HG03378 (cell line): ENCODE results near the gene PSMB10.

Experiments
- ATAC-seq: cut with Tn5 transposase; IDR thresholded peaks from one replicate; pipeline ENCODE4 v1.9.1; 2021; ENCODE audit warnings: mild to moderate bottlenecking, moderate library complexity; ENCODE audit not compliant: unreplicated experiment

The PSMB10 gene

DNA sequence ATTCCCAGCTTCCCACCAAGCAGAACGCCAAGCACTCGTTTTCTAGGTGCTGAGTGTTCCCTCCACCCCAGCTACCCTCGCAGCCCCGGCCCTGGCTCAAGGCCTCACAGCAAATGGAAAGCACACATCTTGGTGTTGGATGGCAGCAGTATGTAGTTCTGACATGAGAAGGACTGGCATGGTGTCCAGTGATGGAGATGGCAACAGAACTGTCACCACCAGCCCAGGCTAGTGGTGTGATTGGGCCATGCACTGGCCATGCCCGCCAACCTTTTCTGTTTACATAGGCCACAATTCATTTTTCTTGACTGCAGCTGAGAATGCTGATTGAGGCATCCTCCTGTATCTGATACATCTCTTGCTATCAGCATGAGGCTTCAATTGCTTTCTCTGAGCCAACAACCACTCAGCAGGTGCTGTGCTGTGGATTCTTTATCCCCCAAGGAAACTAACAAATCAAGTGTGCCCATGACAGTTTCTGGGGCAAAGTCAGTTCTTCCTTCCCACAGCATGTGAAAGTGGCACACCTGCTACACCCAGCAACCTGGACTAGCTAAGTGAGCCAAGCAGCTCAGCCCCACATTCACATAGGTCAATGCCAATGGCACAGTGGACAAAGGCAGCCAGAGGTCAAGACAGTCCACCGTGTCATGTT is 28.0 kb upstream of the PSMB10 start:
- ATAC-seq = no peak

DNA sequence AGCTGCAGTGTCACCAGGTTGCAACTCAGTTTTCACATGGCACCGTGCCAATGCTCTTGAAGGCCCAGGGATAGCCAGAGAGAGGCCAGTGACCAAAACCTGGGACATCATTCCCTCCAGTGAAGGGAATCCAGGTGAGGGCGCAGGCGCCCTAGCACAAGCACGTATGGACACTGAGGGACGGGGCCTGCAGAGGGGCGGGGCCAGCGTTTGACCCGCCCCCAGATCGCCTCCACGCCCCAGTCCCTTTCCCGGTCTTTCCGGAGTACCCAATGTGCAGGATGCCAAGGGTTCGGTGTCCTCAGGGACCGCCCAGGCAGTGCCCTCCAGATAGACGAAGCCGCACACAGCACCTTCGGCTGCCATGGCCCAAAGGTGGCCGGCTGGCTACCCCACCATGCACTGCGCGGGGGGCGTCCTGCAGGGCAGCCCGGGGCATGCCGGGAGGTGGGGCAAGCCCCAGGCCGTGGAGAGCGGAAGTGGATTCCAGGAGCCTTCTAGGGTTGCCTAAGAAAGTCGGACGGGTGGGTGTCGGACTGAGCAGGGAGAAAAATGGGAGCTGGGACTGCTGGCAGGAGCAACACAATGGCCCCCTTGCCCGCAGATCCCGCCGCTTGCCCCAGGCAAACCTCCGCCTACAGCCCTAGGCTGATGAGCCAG is 27.1 kb upstream of the PSMB10 start:
- ATAC-seq = no peak

DNA sequence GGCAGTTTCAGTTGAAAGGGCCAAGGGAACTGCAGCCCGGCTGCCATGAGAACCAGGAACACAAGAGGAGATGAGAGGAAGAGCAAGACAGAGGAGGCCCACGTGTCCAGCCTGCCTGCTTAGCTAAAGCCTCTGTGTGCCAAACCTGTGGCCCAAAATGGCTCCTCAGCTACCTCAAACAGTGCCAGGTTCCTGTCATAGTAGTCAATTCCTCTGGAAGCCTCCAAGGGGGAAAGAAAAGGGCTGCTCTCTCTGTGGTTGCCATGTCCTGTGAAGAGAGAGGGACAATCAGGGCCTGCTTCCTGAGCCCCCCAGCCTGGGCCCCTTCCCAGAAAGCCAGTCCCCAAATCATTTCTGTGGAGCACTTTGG is 26.6 kb upstream of the PSMB10 start:
- no peak for ATAC-seq

DNA sequence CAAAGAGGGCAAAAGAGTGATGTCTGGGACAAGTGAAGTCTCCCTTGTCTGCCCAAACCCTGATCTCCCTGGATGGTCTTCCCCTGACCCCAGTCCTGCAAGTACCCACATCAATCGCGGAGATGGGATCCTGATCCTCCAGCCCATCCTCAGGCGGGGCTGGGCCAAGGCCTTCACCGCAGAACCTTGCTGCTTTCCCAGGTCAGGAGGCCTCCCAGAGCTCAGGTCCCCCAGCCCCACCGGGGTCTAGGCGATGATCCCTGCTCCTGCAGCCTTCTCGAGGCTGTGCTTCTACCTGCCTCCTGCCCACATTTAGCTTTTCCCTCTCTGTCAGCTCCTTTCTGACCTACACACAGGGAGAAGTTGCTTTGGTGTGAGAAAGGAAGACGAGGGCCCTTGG is 25.5 kb upstream of the PSMB10 start:
- ATAC-seq = no peak

DNA sequence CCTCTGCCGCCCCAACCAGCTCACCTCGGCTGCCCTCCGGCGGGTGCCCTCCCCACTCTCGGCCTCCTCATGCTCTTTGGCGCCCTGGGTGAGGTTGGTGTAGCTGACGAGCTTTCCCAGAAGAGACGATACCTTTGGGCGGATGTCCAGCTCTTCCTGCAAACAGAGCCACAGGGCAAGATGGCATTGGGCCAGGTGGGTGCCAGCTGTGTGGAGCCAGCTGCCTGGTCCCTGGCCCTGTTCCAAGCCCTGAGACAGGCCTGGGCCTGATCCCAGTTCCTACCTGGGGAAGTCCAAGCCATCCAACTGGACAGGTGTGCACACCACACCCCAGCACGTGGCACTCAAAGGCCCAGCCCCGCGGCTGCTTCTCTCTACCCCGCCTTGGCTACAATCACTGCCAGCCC is 24.9 kb upstream of the PSMB10 start:
- ATAC-seq = no peak

DNA sequence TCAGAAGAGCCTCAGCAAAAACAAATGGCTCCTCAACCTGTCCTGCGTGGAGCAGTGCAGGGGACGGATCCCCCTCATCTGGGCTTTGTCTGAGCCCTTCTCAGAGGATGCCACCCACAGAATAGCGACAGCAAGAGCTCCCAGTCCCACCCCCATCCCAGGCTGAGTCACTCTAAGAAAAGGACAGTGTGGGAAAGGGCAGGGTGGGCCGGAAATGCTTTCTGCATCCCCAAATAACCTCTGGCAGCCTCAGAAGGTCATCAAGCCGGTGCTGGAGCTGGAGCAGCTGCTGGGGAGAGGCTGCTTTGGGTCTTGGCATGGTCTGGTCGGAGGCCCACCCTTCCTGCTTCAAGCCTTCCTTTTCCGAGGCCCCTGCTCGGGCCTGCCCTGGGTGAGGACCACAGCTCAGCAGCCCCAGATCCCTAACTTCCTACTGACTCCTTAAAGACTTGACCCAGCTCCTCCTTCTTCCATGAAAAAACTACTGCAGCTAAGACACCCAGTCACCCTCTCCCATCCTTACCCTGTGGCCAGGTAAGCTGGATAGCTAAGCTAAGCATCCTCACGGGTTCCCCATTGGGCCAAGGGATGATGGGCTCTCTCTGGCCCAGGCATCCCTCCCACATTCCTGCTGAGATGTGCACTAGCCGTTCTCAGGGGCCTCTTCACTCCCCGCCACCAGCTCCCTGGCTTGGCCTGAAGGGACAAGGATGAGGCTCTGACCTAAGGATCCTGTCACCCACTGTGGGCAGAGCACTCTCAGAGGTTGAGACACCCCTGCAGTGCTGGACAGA is 23.1 kb upstream of the PSMB10 start:
- ATAC-seq = no peak

DNA sequence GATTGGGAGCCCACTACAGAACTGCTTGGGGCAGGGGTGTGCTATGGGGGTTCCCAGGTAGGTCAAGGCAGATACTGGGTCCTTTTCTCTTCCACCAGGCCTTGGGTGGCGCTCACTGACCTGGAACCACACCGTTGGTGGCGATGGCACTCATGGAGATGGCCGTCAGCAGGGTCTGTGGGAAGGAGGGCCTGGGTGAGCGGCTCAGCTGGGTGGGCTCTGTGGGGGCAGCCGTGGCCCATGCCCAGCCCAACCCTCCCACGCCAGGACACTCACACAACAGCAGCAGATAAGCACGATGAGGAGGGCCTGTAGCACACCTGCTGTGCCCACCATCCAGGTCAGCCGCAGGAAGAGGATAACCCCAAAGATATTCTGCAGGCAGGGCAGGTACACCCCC is 21.0 kb upstream of the PSMB10 start:
- no peak for ATAC-seq

DNA sequence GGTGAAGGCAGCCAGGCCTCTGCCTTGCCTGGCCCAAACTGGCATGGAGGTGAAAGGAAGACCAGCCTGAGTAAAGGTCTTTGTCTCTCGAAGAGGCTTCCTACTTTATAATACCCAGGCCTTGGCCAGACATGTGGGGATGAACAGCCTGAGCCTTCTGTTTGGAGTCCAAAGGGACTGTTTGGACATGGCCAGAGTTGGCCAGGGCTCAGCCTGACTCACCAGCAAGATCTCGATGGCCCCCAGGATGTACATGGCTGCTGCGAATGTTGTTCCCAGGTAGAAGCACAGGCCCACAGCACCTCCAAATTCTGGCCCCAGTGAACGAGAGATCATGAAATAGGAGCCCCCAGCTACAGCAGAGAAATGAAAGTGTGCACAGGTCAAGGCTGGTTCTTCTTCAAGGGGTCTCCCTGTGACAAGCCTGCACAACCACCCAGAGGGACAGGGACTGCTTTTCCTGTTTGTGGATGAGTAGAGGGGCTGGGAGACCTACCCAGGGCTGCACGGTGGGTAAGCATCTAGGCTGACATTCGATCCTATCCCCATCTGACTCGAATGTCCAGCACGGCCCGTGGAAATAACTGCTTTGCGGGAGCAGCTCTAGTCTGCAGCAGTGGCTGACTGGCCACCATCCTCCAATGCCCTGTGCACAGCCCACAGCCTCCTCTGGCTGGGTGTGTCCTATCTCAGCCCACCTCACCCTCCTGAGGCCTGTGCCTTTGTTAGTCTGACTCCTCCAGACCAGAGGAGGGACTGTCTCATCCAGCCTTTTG is 18.0 kb upstream of the PSMB10 start:
- ATAC-seq = no peak

DNA sequence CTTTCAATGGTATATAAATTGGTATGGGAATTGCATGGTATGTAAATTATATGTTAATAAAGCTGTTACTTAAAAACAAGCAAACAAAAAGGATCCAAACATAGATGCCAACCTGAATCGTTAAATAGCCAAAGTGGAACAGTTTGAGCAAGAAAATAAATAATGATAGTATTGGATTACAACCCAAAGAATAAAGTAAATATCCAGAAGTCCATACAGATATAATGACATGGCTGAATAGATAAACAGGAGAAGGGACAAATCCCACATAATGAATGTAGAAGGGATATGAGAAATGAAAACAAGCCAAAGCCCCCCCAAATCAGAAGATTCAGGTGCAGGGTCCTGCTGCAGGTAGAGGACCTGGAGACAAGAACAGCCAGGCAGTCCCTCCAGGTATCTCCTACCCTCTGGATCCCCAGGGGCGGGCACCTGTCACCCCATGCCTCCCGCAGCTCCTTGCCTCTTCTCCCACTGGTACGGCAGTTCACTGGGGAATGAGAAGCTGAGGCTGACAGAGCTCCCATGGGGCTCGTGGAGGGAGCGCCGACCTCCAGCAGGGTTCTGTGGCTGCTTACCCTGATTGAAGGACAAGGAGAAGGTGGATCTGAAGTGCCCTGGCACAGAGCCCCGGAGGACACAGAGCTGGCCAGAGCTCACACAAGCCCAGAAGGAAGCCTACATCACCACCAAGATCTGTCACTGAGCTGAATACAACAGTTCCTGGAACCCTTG is 17.2 kb upstream of the PSMB10 start:
- no peak for ATAC-seq

DNA sequence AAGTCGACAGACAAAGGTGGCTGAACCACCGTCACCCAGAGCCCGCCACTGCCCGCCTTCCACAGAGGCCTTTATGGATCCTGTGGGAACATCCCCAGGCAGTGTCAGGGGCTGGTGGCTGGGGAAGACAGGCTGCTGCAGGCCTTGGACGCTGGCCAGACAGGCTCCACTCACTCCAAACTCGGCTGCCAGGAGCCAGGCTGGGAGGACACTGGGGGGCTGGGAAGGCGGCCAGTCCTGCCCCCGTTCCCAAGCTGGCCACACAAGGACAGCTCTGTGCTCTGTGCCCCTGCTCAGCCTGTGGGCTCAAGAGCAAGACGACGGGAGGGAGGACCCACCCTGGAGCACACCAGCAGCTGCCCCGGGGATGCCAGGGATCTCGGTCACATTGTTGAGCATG is 14.8 kb upstream of the PSMB10 start:
- ATAC-seq = no peak

DNA sequence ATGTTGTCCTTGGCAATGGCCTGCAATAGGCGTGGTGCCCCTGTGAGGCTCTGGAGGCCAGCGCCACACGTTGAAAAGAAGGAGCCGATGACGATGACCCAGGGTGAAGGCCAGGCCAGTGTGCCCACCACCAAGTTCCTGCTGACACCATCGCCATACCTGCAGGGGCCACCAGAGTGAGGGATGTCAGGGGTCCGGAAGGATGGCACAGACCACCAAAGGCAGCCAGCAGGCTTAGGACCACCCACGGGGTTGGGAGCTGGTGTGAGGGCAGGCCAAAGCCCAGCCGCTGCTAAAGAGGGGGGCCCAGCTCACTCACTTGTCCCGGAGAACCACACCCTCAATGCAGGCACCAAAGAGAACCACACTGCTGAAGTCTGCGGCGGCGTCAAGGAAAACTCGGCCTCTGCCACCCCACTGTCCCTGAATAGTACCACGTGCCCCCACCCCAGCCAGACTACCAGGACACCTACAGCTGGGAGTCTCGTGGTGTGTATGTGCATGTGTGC is 13.7 kb upstream of the PSMB10 start:
- no peak for ATAC-seq

DNA sequence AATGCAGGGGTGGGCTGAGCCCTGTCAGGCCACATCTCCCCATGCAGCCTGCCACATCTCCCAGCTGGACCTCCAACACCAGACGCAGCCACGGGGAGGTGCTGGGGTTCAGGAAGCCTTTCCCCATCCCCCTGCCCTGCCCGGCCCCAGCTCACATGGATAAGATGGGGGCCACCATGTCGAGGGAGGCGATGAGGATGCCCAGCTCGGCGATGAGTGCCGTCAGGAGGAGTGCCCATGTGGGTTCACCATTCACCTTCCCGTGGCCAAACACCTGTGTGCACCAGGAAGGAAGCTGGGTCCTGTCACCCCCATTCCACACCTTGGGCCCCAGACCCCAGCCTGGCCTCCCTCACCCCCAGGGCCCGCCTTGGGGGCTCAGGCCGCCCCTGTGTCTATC is 13.0 kb upstream of the PSMB10 start:
- ATAC-seq = no peak

DNA sequence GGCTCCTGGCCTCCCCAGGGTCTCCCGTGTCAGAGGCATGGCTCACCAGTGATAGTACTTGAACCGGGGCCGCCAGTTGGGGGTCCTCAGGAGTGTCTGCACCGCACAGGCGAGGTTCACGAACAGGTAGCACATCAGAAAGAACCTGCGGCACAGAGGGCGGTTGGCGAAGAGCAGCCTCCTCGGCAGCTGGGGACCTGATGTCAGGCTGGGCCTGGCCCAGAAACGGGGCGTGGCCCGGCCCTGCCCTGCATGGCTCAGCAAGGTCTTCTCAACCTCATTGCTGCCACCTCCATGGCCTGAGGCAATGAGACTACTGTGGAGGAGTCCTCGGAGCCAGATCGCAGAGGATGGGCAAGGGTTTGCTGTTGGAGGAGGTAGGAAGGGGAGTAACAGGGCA is 11.4 kb upstream of the PSMB10 start:
- no peak for ATAC-seq

DNA sequence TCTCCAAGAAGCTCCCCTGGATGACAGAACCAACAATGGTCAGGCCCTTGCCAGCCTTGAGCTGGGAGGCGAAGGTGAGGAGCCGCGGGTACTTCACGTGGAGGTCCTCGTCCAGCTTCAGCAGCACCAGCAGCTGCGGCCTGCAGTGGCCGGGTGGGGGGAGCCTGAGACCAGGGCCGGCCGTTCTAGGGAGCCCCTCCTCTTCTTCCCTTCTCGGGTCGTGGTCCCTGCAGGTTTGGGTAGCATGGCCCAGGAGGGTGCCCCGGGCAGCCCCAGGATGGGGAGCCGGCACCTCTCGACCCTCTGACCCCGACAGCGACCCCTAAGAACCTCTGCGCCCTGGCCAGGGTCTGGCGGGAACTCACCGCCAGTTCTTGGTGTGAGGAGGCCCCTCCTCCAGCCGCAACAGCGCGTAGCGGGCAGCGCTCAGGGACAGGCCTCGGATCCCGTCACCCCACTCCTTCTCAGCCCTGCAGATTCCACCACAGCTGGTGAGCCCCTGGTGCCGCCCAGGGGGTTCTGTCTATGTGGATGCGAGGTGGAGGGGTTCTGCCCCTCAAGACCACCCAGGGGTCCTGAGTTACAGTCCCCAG is 10.4 kb upstream of the PSMB10 start:
- no peak for ATAC-seq

DNA sequence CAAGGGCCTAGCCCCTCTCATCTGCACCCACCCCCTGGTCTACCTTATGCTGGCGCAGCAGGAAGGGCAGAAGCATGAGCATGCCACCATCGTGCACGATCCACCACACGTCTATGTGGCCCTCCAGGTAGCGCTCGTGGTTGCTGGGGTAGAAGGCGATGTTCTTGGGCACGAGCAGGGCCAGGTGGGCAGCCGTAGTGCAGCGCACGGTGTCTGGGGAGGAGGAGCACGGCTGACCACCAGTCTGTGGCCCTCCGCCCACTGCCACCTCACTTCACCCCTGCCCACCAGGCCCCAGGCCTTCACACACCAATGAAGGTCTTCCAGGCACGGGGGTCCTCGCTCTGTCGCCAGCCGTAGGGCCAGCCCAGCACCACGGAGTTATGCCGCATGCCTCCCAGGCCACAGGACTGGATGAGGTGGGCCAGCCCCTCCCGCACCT is 9.5 kb upstream of the PSMB10 start:
- ATAC-seq = no peak

DNA sequence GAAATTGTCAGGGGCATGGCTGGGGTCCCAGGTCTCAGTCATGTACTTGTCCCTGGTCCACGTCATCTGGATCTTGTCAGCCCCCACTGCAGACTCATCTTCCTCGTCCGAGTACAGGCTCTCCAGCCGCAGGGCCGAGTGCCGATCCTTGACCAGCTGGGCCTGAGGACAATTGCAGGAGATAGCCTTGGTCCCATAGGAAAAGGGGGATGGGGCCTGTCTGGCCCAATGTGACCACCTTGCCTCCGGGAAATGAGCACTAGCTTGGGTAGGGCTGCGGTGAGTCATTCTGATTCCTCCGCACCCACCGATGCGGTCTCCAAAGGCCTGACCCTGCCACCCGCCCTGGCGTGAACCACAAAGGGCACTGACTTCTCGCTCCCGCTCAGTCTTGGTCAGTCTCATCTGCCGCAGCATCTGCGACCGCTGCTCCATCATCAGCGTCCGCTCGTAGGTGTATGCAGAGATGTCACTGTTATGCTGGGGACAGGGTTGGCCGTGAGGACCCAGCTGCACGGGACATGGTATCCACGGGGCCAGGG is 8.8 kb upstream of the PSMB10 start:
- ATAC-seq = no peak

DNA sequence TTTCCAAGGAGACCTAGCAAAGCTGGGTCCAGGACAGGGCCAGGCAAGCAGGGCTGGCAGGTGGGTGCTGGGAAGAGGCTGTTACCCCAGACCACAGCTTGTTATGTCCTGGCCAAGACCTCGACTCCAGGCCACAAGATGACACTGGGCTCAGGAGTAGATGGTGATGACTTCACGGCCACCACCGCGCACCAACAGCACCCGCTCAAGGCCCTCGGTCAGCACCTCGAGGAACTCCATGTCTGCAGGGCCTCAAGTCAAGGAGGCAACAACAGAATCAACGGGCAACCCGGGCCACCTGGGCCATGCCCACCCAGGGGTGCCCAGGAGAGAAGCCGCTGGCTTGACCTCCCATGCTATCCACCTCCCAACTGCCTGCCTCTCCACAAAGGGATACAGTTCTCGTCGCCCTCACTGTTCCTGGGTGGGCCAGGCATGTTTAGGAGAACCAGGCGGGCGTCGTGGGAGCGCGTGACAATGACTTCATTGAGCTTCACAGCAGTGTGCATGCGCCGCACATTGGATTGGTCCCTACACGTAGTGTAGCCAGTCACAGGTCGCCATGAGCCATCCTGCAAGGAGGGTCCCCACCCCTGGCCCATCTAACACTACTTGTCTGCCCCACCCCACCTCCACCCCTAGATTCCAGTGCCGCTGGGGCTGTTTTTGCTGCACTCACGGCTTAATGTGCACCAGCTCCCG is 8.2 kb upstream of the PSMB10 start:
- no peak for ATAC-seq

DNA sequence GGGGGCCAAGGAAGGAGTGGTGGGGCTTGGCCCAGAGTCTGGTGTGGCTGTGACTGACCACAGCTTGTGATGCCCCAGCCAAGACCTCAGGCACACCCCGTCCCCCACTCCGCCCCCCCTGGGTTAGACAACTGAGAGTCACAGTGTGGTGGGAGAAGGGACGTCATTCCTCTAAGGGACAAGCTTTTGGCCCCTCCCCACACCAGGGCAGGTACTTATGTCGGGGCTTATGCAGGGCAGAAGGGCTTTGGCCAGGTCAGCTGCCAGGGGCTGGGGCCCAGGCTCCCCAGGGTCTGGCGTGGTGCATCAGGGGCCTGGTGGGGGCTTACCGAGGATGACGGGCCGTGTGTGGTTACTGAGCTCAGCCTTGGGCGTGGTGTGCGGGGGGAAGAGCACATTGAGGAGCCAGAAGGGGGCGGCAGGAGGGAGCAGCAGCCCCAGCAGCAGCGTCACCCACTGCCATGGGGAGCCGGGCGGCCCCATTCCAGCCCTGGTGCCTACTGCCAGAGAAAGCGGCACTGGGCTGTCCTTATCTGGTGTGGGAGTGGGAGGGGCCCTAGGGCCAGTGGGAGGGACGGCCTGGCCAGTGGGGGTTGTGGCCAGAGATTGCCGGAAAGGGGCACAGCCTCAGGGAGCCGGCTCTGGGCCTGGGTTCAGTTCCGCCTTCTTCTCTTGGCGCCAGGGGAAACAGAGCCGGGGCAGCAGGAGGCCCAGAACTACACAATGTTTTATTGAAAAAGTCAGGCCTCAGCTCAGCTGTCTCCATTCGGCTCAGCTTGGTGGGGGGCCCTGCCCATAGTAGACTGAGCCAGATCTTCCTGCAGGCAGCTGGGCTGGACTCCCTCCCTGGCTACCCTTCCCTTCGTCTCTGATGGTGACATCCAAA is 7.2 kb upstream of the PSMB10 start, which contains the start of gene LCAT:
Gene LCAT, minus strand, starts transcription at position 502 of the 886 bp plus-strand sequence. Its CDS starts 19 bp downstream, at position 483.
- ATAC-seq = no peak
